Endothelial cell of umbilical vein (primary cell): ENCODE data around the gene KHNYN. TPM values are rescaled to one million over a fixed set of nuclear protein-coding genes. Genes with fewer than 3 reads are reported as not detected.

Experiments
- BruUV-seq: library from RNA; stranded (reverse); fragments of 400-500 nt; replicated peaks from 2 replicates; lab custom pipeline; 2021; lab: Mats Ljungman, UMichigan
- CTCF ChIA-PET: fragments of 300-600, 350-600 bp; sonication (Branson Sonifier 250); formaldehyde crosslinking; loops from one replicate; lab custom pipeline; 2021; ENCODE audit warnings: antibody characterized with exemption, inconsistent platforms; lab: Charles Lee
- POLR2A ChIA-PET: fragments of 300-600, 350-600 bp; sonication (Branson Sonifier 250); formaldehyde crosslinking; loops from one replicate; lab custom pipeline; 2021; ENCODE audit warnings: antibody characterized with exemption, inconsistent platforms; lab: Charles Lee
- DNase-seq: peaks from one replicate; pipeline ENCODE4 v3.0.0-alpha.2; 2011; ENCODE audit warnings: low read depth, low spot score
- FAIRE-seq: peaks from 2 replicates; lab custom pipeline; 2011; peaks lifted over from hg19 to GRCh38; lab: Jason Lieb, UNC
- H2AFZ ChIP-seq: 2 replicates; pipeline ENCODE4 v1.6.0; 2012; ENCODE audit warnings: low read depth, low read length, control low read depth, inconsistent platforms
- H3K27ac ChIP-seq: 2 replicates; pipeline ENCODE4 v1.5.1; 2011; ENCODE audit warnings: low read depth, mild to moderate bottlenecking, control low read depth, low read length, moderate library complexity; ENCODE audit not compliant: insufficient read depth
- H3K27me3 ChIP-seq, 2 experiments: 2 replicates each; pipeline versions ENCODE4 v1.6.0 to v1.6.1; 2011; ENCODE audit warnings: low read length in 2 of 2, mixed read lengths in 1 of 2; ENCODE audit not compliant: control insufficient read depth in 2 of 2, insufficient read depth in 2 of 2
- H3K36me3 ChIP-seq, 2 experiments: 2 replicates in 1 of 2; 3 replicates in 1 of 2; pipeline ENCODE4 v1.5.1; 2011; ENCODE audit warnings: low read length in 2 of 2, mild to moderate bottlenecking in 1 of 2, moderate library complexity in 1 of 2; ENCODE audit not compliant: control insufficient read depth in 2 of 2, insufficient read depth in 2 of 2; ENCODE audit errors: extremely low read depth in 1 of 2
- H3K4me1 ChIP-seq: 3 replicates; pipeline ENCODE4 v1.5.1; 2011; ENCODE audit warnings: mild to moderate bottlenecking, low read length; ENCODE audit not compliant: control insufficient read depth, insufficient read depth; ENCODE audit errors: extremely low read depth
- H3K4me2 ChIP-seq: 2 replicates; pipeline ENCODE4 v1.6.1; 2011; ENCODE audit warnings: low read length, control low read depth, mixed read lengths; ENCODE audit not compliant: insufficient read depth
- H3K4me3 ChIP-seq, 3 experiments: fragments of 200-600 bp in 1 of 3; sonication (generic), shearing (Covaris generic) in 1 of 3; replicated peaks in 1 of 3; 2 replicates each; pipeline ENCODE4 v1.5.1; 2011 to 2016; ENCODE audit warnings: control low read depth in 3 of 3, low read length in 3 of 3, mild to moderate bottlenecking in 2 of 3, inconsistent platforms in 1 of 3, low read depth in 1 of 3, moderate library complexity in 1 of 3; ENCODE audit not compliant: insufficient read depth in 1 of 3
- H3K79me2 ChIP-seq: 2 replicates; pipeline ENCODE4 v1.6.0; 2012; ENCODE audit warnings: low read length, inconsistent platforms; ENCODE audit not compliant: control insufficient read depth, insufficient read depth
- H3K9ac ChIP-seq: replicated peaks from 2 replicates; pipeline ENCODE3; 2011; ENCODE audit warnings: low read length, control low read depth; ENCODE audit not compliant: insufficient read depth; ENCODE audit errors: extremely low read depth
- H3K9me1 ChIP-seq: replicated peaks from 3 replicates; pipeline ENCODE4 v1.6.0; 2011; ENCODE audit warnings: mild to moderate bottlenecking, low read length; ENCODE audit not compliant: control insufficient read depth, insufficient read depth; ENCODE audit errors: extremely low read depth
- H3K9me3 ChIP-seq: replicated peaks from 2 replicates; pipeline ENCODE4 v1.5.1; 2012; ENCODE audit warnings: low read length, inconsistent platforms; ENCODE audit not compliant: control insufficient read depth, insufficient read depth
- H4K20me1 ChIP-seq: replicated peaks from 2 replicates; pipeline ENCODE3; 2011; ENCODE audit warnings: mild to moderate bottlenecking, low read length; ENCODE audit not compliant: control insufficient read depth, insufficient read depth; ENCODE audit errors: extremely low read depth
- EZH2 ChIP-seq: IDR thresholded peaks from 2 replicates; pipeline ENCODE4 v1.6.1; 2012; ENCODE audit warnings: borderline replicate concordance, low read depth, mild to moderate bottlenecking, moderate library complexity, low read length, inconsistent platforms; ENCODE audit not compliant: severe bottlenecking
- FOS ChIP-seq: IDR thresholded peaks from 2 replicates; pipeline ENCODE4 v1.6.1; 2011; ENCODE audit warnings: mild to moderate bottlenecking, low read length, moderate library complexity, borderline replicate concordance; ENCODE audit not compliant: insufficient read depth
- GATA2 ChIP-seq: IDR thresholded peaks from 2 replicates; pipeline ENCODE4 v1.7.0; 2011; ENCODE audit warnings: low read depth, mild to moderate bottlenecking, moderate library complexity, mixed read lengths, low read length; ENCODE audit not compliant: insufficient read length, insufficient read depth
- JUN ChIP-seq: IDR thresholded peaks from 2 replicates; pipeline ENCODE4 v1.6.1; 2011; ENCODE audit warnings: borderline replicate concordance, low read depth; ENCODE audit not compliant: insufficient read length, insufficient read depth
- MYC ChIP-seq: IDR thresholded peaks from one replicate; pipeline ENCODE4 v1.6.1; 2011; ENCODE audit warnings: mild to moderate bottlenecking, low read depth, low read length
- POLR2A ChIP-seq: IDR thresholded peaks from 2 replicates; pipeline ENCODE4 v1.6.1; 2012; ENCODE audit warnings: low read depth, mild to moderate bottlenecking, control low read depth, low read length
- POLR2AphosphoS5 ChIP-seq: IDR thresholded peaks from 2 replicates; pipeline ENCODE4 v1.6.1; 2012; ENCODE audit warnings: low read depth, mild to moderate bottlenecking, control low read depth, low read length, moderate library complexity; ENCODE audit not compliant: insufficient read depth
- dilution Hi-C: fragments of 300-500 bp; cut with MboI; formaldehyde crosslinking; loops from one replicate; pipeline ENCODE4 v1.15.0; 2019; ENCODE audit warnings: low sequenced_read_pairs; ENCODE audit not compliant: extremely low pct_ligation_motif_present
- intact Hi-C: fragments of 100-400 bp; cut with micrococcal nuclease; formaldehyde crosslinking; loops from one replicate; pipeline ENCODE4 v1.10.0; 2022
- polyA plus RNA-seq, 4 experiments: library from polyadenylated mRNA; depleted of rRNA in 3 of 4; stranded (reverse) in 3 of 4; unstranded in 1 of 4; fragments of >200 nt; gene quantifications; 2 replicates each; pipeline versions ENCODE4 v1.2.1 to v1.2.3, GENCODE V29; 2011 to 2012; ENCODE audit warnings: missing spikeins in 1 of 4
- total RNA-seq: library from RNA; stranded (reverse); gene quantifications from 2 replicates; pipeline ENCODE4 v1.2.3, GENCODE V29; 2021
- TF ChIP-seq, protein P1 (sequence below): IDR thresholded peaks from 2 replicates; pipeline ENCODE4 v1.6.1; 2011; ENCODE audit not compliant: insufficient read depth, insufficient read length
- TF ChIP-seq, protein P2 (sequence below), 2 donors: IDR thresholded peaks; 1 replicate in 1 of 2; 2 replicates in 1 of 2; pipeline ENCODE4 v1.5.1; 2011; ENCODE audit warnings: low read length in 2 of 2, mild to moderate bottlenecking in 2 of 2, moderate library complexity in 2 of 2, control low read depth in 1 of 2, inconsistent platforms in 1 of 2, low read depth in 1 of 2; ENCODE audit not compliant: insufficient read depth in 1 of 2; ENCODE audit errors: extremely low read depth in 1 of 2

Gene KHNYN
- total and polyA plus RNA-seq, 2 donors (not counting 3 experiments of a cell fraction or from before 2014, with no cell fraction given): 25.4 to 63.3 TPM

DNA sequence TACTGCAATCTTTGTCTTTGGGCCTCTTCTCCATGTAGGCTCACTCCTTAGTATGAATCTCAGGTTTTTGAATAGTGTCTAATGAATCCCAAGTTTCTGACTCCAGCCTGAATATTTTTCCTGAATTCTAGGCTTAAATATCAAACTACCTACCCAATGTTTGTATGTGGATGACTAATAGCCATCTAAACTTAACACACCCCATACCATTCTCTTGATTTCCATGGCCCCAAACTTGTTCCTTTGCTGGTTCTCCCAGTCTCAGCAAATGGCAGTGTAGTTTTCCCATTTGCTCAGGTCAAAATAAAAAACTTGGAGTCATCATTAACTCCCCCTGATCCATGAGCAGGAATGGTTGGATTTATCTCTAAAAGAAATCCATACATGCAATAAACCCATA is 31.6 kb downstream of the KHNYN start:
- FAIRE-seq (no peak), DNase-seq (no peak)
- H3K79me2 ChIP-seq: no peaks in the 10 kb centered on the region
- H3K4me2 ChIP-seq: no peak overlapping the region
- no peak overlapping the region for H3K9ac ChIP-seq
- H3K36me3 ChIP-seq: no peaks in the 10 kb centered on the region
- H4K20me1 ChIP-seq: no peaks in the 10 kb centered on the region
- POLR2A ChIA-PET: no interaction called here
- H2AFZ ChIP-seq: no peak overlapping the region
- dilution Hi-C loops (no loop called here), intact Hi-C loops (no loop called here)
- H3K9me3 ChIP-seq: no peaks in the 10 kb centered on the region
- no TSS peak for BruUV-seq
- no peaks in the 10 kb centered on the region for H3K27me3 ChIP-seq
- H3K9me1 ChIP-seq: no peaks in the 10 kb centered on the region
- H3K4me1 ChIP-seq: no peaks in the 10 kb centered on the region
- H3K4me3 ChIP-seq: no peak overlapping the region
- CTCF ChIA-PET: no interaction called here
- H3K27ac ChIP-seq: no peak overlapping the region
- TF ChIP-seq GATA2: no peak

DNA sequence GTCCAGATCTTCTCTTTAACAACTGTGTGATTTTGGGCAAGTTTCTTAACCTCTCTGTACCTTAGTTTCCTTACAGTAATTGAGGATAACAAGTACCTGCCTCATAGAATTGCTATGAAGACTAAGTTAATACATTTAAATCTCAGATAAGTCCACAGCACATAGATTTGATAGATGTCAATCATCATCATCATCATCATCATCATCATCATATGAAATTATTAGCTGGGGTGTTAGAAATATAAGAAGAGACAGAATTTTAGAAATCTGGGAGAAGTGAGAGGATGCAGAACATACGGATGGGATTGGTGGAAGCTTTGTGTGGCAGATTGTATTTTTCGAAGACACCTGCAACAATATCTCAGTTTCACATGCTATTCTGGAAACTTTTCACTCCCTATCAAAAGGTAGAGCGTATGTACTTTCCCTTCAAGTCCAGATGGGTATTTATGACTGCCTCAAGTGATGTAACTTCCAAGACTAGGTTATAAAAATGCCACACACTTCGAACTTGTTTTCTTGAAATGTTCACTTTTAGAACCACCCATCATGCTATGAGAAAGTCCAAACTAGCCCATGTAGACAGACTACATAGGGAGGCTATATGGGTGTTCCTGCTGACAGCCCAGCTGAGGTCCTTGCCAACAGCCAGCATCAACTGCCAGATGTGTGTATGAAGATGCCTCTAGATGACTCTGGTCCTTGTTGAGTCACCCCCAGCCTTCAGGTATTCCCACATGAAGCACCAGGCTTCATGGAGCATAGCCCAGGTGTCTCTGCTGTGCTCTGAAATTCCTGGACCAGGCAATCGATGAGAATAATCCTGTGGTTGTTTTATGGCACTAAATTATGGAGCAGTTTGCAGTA is 33.5 kb downstream of the KHNYN start:
- Histone ChIP-seq H3K79me2 (no peaks in the 10 kb centered on the region), H3K27ac (no peak overlapping the region), H3K36me3 (no peaks in the 10 kb centered on the region), H2AFZ (no peak overlapping the region), H3K9ac (no peak overlapping the region), H3K4me1 (no peaks in the 10 kb centered on the region), H3K4me2 (no peak overlapping the region), H3K4me3 (no peak overlapping the region), H3K27me3 (no peaks in the 10 kb centered on the region), H3K9me1 (no peaks in the 10 kb centered on the region), H4K20me1 (no peaks in the 10 kb centered on the region), H3K9me3 (no peaks in the 10 kb centered on the region)
- intact Hi-C loops (no loop called here), dilution Hi-C loops (no loop called here)
- TF ChIP-seq, protein P1, sequence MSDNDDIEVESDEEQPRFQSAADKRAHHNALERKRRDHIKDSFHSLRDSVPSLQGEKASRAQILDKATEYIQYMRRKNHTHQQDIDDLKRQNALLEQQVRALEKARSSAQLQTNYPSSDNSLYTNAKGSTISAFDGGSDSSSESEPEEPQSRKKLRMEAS: no peak
- no peak for TF ChIP-seq EZH2
- TF ChIP-seq POLR2AphosphoS5: no peak
- TF ChIP-seq POLR2A: no peak
- TF ChIP-seq, protein P2, sequence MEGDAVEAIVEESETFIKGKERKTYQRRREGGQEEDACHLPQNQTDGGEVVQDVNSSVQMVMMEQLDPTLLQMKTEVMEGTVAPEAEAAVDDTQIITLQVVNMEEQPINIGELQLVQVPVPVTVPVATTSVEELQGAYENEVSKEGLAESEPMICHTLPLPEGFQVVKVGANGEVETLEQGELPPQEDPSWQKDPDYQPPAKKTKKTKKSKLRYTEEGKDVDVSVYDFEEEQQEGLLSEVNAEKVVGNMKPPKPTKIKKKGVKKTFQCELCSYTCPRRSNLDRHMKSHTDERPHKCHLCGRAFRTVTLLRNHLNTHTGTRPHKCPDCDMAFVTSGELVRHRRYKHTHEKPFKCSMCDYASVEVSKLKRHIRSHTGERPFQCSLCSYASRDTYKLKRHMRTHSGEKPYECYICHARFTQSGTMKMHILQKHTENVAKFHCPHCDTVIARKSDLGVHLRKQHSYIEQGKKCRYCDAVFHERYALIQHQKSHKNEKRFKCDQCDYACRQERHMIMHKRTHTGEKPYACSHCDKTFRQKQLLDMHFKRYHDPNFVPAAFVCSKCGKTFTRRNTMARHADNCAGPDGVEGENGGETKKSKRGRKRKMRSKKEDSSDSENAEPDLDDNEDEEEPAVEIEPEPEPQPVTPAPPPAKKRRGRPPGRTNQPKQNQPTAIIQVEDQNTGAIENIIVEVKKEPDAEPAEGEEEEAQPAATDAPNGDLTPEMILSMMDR (IDR thresholded peaks at IDR 0.05; ENCODE audit: extremely low read depth in 1 of 2, insufficient read depth in 1 of 2, low read depth in 1 of 2, low read length in 2 of 2): no peak
- TF ChIP-seq FOS: no peak
- TF ChIP-seq MYC: no peak
- no peak for TF ChIP-seq JUN
- TF ChIP-seq GATA2: no peak
- FAIRE-seq (no peak), DNase-seq (no peak)
- no TSS peak for BruUV-seq
- ChIA-PET POLR2A (no interaction called here), CTCF (no interaction called here)
